Bronchial epithelial cell (primary cell): ENCODE results near the gene CCR9. TPM values are rescaled to one million over a fixed set of nuclear protein-coding genes. Genes with fewer than 3 reads are reported as not detected.

ENCODE experiments used
- DNase-seq: peaks from one replicate; pipeline ENCODE4 v3.0.0-alpha.2; 2010; ENCODE audit warnings: low read depth
- FAIRE-seq: peaks from 2 replicates; lab custom pipeline; 2011; peaks lifted over from hg19 to GRCh38; lab: Jason Lieb, UNC
- H3K27me3 ChIP-seq: 2 replicates; pipeline ENCODE4 v1.5.1; 2011; ENCODE audit warnings: low read length; ENCODE audit not compliant: control insufficient read depth, insufficient read depth
- H3K36me3 ChIP-seq: 2 replicates; pipeline ENCODE4 v1.5.1; 2011; ENCODE audit warnings: low read length; ENCODE audit not compliant: control insufficient read depth, insufficient read depth
- H3K4me3 ChIP-seq: 2 replicates; pipeline ENCODE4 v1.5.1; 2011; ENCODE audit warnings: mild to moderate bottlenecking, low read depth, low read length, control low read depth
- CTCF ChIP-seq: IDR thresholded peaks from 2 replicates; pipeline ENCODE4 v1.5.1; 2011; ENCODE audit warnings: mild to moderate bottlenecking, moderate library complexity, low read length, control low read depth, inconsistent platforms; ENCODE audit not compliant: insufficient read depth, severe bottlenecking
- total RNA-seq: library from RNA; depleted of rRNA; stranded (reverse); fragments of >200 nt; gene quantifications from 2 replicates; pipeline ENCODE4 v1.2.1, GENCODE V29; 2014

The CCR9 gene
- total RNA-seq, 1 donor from 2014 or later: not detected

- no peak overlapping the region for H3K4me3 ChIP-seq
- DNase-seq (no peak), FAIRE-seq (no peak)
- no peaks in the 10 kb centered on the region for H3K36me3 ChIP-seq
- TF ChIP-seq CTCF: no peak
- peaks cover 3% of the 10 kb centered on the region for H3K27me3 ChIP-seq
Observed at GRCh38 chr3:45870099-45870498, 16.2 kb upstream of the CCR9 start.

GRCh38 chr3:45871780-45872179 lies 14.6 kb upstream of the CCR9 start:
- no peak for FAIRE-seq

GRCh38 chr3:45872569-45872968 lies 13.8 kb upstream of the CCR9 start:
- Histone ChIP-seq H3K27me3 (peaks cover 3% of the 10 kb centered on the region), H3K4me3 (no peak overlapping the region), H3K36me3 (no peaks in the 10 kb centered on the region)
- no peak for TF ChIP-seq CTCF
- DNase-seq: no peak
- no peak for FAIRE-seq

More at GRCh38 chr3:45871780-45872179, 14.6 kb upstream of the CCR9 start:
- no peak overlapping the region for H3K4me3 ChIP-seq
- TF ChIP-seq CTCF: no peak
- no peak for DNase-seq
- peaks cover 2% of the 10 kb centered on the region for H3K27me3 ChIP-seq
- H3K36me3 ChIP-seq: no peaks in the 10 kb centered on the region

GRCh38 chr3:45873036-45873435 lies 13.3 kb upstream of the CCR9 start:
- Histone ChIP-seq H3K36me3 (no peaks in the 10 kb centered on the region), H3K4me3 (no peak overlapping the region), H3K27me3 (peaks cover 3% of the 10 kb centered on the region)
- DNase-seq: no peak
- FAIRE-seq: no peak
- no peak for TF ChIP-seq CTCF

GRCh38 chr3:45873638-45874037 lies 12.7 kb upstream of the CCR9 start:
- H3K27me3 ChIP-seq: peaks cover 3% of the 10 kb centered on the region
- no peak for FAIRE-seq
- no peak for TF ChIP-seq CTCF

GRCh38 chr3:45874677-45875346 lies 11.5 kb upstream of the CCR9 start:
- no peaks in the 10 kb centered on the region for H3K36me3 ChIP-seq
- H3K4me3 ChIP-seq: no peak overlapping the region
- H3K27me3 ChIP-seq: peaks cover 3% of the 10 kb centered on the region
- DNase-seq (no peak), FAIRE-seq (no peak)
- no peak for TF ChIP-seq CTCF

More at GRCh38 chr3:45873638-45874037, 12.7 kb upstream of the CCR9 start:
- DNase-seq: no peak
- Histone ChIP-seq H3K36me3 (no peaks in the 10 kb centered on the region), H3K4me3 (no peak overlapping the region)
